ENCODE results near the gene FGF3.

FGF3 gene

GRCh38 chr11:69860244-69860643 lies 41.0 kb upstream of the FGF3 start:
- TF ChIP-seq CTCF (IDR thresholded peaks at IDR 0.05; ENCODE audit: control insufficient read depth, extremely low read depth, insufficient read depth) = no peak
- no peak overlapping the region for H3K4me3 ChIP-seq (ENCODE audit: low read depth, low read length)
- DNase-seq (ENCODE audit: low read depth) = no peak

- no peak overlapping the region for H3K4me3 ChIP-seq (ENCODE audit: low read depth, low read length)
- TF ChIP-seq CTCF (IDR thresholded peaks at IDR 0.05; ENCODE audit: control insufficient read depth, extremely low read depth, insufficient read depth) = no peak
- no peak for DNase-seq (ENCODE audit: low read depth)
These were observed 40.2 kb upstream of the FGF3 start for GRCh38 chr11:69859275-69859934.

GRCh38 chr11:69855421-69855820 lies 36.2 kb upstream of the FGF3 start:
- H3K4me3 ChIP-seq (ENCODE audit: low read depth, low read length) = no peak overlapping the region
- DNase-seq (ENCODE audit: low read depth) = no peak
- TF ChIP-seq CTCF (IDR thresholded peaks at IDR 0.05; ENCODE audit: control insufficient read depth, extremely low read depth, insufficient read depth) = no peak

GRCh38 chr11:69854713-69855112 lies 35.5 kb upstream of the FGF3 start:
- no peak for DNase-seq (ENCODE audit: low read depth)
- H3K4me3 ChIP-seq (ENCODE audit: low read depth, low read length) = no peak overlapping the region
- TF ChIP-seq CTCF (IDR thresholded peaks at IDR 0.05; ENCODE audit: control insufficient read depth, extremely low read depth, insufficient read depth) = no peak

GRCh38 chr11:69852056-69852455 lies 32.8 kb upstream of the FGF3 start:
- no peak for DNase-seq (ENCODE audit: low read depth)
- no peak for TF ChIP-seq CTCF (IDR thresholded peaks at IDR 0.05; ENCODE audit: control insufficient read depth, extremely low read depth, insufficient read depth)
- no peak overlapping the region for H3K4me3 ChIP-seq (ENCODE audit: low read depth, low read length)

- no peak overlapping the region for H3K4me3 ChIP-seq (ENCODE audit: low read depth, low read length)
- DNase-seq (ENCODE audit: low read depth) = no peak
- TF ChIP-seq CTCF (IDR thresholded peaks at IDR 0.05; ENCODE audit: control insufficient read depth, extremely low read depth, insufficient read depth) = no peak
These were observed 29.0 kb upstream of the FGF3 start for GRCh38 chr11:69848201-69848600.

GRCh38 chr11:69844396-69844795 lies 25.2 kb upstream of the FGF3 start:
- no peak for DNase-seq (ENCODE audit: low read depth)
- H3K4me3 ChIP-seq (ENCODE audit: low read depth, low read length) = no peak overlapping the region
- TF ChIP-seq CTCF (IDR thresholded peaks at IDR 0.05; ENCODE audit: control insufficient read depth, extremely low read depth, insufficient read depth) = no peak
